Measurements from ENCODE around the gene HES4.
A peak's percentile ranks its signal among the peaks of the same experiment; 100 is the strongest.
"Not testable (repeated sequence)": the region's sequence is repeated elsewhere in the genome, so short reads cannot be mapped to it uniquely, and the experiment has no call there.

Gene HES4

GRCh38 chr1:1033731-1034438, 34.0 kb upstream of the HES4 start:
- DNase-seq (ENCODE audit: insufficient read length, low spot score) (no peak), FAIRE-seq (no peak)

DNA sequence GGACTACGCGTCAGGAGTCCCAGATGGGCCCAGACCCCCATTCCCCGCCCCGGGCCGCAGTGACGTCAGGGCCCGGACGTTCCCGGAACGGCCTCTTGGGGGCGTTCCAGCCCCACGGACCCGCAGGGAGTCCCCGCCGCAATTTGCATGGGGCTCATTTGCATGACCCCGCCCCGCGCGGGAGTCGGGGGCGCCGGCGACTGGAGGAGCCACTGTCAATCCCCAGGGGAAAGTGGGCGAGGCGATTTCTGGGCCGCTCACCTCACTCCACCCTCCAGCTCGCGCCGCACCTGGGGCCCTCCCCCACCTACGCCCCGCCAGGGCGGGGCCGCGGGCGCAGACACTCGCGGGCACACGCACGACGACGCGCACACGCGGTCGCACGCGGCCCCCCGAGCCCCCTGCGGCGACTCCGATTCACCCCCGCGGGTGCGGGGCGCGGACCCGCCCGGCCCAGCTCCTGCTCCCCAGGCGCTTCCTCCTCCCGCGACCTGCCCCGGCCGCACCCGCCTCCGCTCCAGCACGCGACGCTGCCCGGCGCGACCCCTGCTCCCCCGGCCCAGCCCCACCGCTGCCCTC, 33.2 kb upstream of the HES4 start:
- FAIRE-seq, result peak; percentile 96

DNA sequence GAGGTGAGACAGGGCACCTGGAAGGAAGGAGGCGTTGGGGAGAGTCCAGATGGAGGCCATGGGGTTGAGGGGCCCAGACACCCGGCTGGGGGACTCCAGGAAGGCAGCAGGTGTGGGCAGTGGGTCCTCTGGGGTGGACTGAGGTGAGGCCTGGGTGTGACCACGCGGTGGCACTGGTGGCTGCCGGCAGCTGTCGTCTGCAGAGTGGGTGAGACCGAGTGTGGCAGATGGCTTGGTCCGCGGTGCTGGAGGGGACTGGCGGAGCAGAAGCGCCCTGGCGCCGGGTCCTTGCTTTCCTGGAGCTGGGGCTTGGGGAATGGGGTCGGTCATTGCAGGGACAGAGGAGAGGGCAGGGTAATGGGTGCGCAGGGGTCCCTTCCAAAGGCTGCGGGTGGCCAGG, 32.5 kb upstream of the HES4 start:
- FAIRE-seq, result no peak
- DNase-seq (ENCODE audit: insufficient read length, low spot score), result no peak

More for the DNA sequence above, 33.2 kb upstream of the HES4 start:
- DNase-seq (ENCODE audit: insufficient read length, low spot score), result peak; percentile 100

GRCh38 chr1:1031659-1032235, 31.9 kb upstream of the HES4 start:
- DNase-seq (ENCODE audit: insufficient read length, low spot score) (no peak), FAIRE-seq (no peak)

- FAIRE-seq, result peak; percentile 40
- not testable (repeated sequence) for DNase-seq (ENCODE audit: insufficient read length, low spot score)
These were observed 31.2 kb upstream of the HES4 start for GRCh38 chr1:1030867-1031658.

GRCh38 chr1:1027791-1028190, 27.9 kb upstream of the HES4 start:
- DNase-seq (ENCODE audit: insufficient read length, low spot score) (no peak), FAIRE-seq (no peak)

- no peak for DNase-seq (ENCODE audit: insufficient read length, low spot score)
These were observed 26.9 kb upstream of the HES4 start for GRCh38 chr1:1026599-1027413.

DNA sequence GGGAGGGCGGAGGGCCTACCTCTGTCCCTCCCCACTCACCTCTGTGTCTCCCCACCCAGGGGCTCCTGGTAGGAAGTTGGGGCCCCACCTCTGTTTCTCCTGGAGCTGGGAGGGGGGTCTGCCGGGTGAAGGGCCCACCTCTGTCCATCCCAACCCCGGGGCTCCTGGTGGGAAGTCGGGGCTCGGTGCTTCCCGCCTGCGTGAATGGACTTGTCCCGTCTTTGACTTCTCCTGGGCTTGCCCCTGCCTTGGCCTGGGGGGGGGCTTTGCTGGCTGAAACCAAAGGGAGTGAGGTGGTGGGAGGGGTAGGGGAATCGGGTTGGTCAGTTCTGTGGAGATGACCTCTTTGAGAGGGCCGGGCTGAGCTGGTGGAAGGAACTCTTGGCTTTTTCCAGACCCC, 25.8 kb upstream of the HES4 start:
- DNase-seq (ENCODE audit: insufficient read length, low spot score) (no peak), FAIRE-seq (no peak)

More at GRCh38 chr1:1026599-1027413, 26.9 kb upstream of the HES4 start:
- FAIRE-seq, result no peak

- FAIRE-seq (no peak), DNase-seq (ENCODE audit: insufficient read length, low spot score) (no peak)
These were observed 25.1 kb upstream of the HES4 start for GRCh38 chr1:1024771-1025699.

GRCh38 chr1:1024149-1024770, 24.4 kb upstream of the HES4 start:
- DNase-seq (ENCODE audit: insufficient read length, low spot score) (no peak), FAIRE-seq (no peak)

DNA sequence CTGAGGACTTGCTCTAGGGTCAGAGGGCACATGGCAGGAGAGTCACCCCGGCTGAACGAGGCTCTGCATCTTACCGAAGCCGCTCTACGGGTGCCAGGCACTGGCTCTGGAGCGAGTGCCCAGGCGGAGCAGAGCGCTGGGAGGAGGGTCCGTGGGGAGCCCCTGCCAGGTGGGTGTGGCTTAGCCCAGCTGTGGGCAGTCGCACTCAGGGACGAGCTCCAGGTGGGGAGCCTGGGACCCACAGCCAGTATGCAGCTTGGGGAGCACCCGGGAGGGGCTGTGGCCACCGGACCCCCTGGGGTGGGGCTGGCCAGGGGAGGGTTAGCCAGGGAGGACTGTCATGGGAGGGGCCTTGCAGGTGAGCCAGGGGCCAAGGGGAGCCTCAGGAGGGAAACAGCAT, 23.8 kb upstream of the HES4 start:
- no peak for FAIRE-seq
- no peak for DNase-seq (ENCODE audit: insufficient read length, low spot score)

- FAIRE-seq (no peak), DNase-seq (ENCODE audit: insufficient read length, low spot score) (no peak)
These were observed 22.6 kb upstream of the HES4 start for GRCh38 chr1:1022302-1023009.

DNA sequence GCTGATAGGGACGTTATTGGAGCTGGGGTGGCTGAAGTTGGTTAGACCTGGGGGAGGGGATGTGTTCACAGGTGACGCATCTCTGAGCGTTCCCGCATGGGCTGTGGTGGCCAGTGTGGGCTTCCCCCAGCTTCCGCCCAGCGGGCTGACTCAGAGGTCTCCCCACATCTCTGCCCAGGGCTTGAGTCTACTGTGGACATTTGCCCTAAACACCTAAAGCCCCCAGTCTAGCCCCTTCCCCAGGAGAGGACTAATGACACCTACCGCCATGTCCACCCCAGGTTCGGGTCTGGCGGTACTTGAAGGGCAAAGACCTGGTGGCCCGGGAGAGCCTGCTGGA, 22.0 kb upstream of the HES4 start:
- DNase-seq (ENCODE audit: insufficient read length, low spot score), result no peak
- no peak for FAIRE-seq

DNA sequence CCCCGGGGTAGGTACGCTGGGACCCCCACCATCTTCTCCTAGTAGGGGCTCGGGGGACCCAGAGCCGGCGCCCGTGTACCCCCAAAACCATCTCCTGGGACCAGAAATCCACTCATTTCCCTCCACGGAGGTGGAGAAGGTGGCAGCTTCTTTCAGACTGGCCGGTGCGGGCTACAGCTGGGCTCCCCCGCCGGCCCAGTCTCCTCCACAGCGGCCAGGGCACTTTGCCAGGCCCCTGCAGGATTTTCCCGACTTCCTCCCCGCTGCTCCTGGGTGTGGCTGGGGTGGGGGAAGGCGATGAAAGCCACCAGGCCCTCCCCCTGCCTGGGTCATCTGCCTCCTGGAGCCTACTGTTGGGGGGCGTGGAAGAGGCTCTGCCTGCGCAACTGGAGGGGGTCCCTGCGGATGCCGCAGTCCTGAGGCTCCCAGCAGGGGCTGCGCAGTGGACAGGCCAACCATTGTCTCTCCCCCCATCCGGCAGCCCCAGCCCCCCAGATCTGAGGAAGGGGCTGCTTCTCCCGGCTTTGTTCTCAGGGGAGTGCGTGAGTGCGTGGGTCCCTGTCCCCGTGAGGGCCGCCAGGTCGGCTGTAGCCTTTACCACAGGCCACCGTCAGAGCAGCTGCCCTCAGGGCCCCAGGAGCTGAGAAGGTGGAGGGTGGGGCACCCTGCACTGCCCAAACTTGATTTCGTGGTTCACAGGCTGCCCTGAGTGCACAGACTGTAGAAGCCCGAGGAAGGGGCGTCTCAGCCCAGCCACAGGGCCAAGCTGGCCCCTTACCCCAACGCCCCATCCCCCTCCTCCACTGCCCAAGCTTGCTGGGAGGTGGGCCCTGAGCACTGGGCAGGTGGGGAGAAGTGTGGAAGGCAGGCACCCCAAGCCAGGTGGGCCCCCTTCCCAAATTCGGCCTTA, 21.4 kb upstream of the HES4 start:
- no peak for DNase-seq (ENCODE audit: insufficient read length, low spot score)
- FAIRE-seq, result no peak

DNA sequence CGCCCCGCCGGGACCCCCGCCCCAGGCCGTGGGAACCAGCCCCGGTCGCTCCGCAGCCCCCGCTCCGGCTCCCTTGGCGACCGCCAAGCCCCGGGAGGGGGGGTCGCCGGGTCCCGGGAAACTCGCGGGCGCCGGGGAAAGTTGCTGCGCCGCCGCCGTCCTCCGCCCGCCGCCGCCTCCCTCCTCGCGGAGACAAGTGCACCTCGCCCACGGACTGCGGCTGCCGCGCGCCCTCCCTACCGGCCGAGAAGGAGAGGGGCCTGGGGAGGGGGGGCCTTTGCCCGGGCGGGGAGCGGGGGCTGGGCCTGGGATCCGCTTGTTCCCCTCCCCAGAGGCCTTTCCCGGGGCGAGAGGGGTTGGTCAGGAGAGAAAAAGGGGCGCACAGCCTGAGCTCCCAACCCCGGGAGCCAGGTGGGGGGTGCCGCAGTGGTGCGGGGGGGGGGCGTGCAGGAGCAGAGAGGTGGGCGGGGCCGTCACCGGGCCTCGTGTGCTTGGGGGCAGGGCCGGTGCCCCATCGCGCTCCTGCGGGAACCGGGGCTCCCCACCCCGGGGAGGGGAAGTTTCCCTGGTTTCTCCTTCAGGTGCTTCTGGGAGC, 20.6 kb upstream of the HES4 start:
- DNase-seq (ENCODE audit: insufficient read length, low spot score) (no peak), FAIRE-seq (no peak)

GRCh38 chr1:1020000-1020404, 20.1 kb upstream of the HES4 start, which contains the start of gene AGRN:
TSS of gene AGRN (plus strand) at chr1:1020120. CDS start at chr1:1020173, 53 bp downstream.
- FAIRE-seq (no peak), DNase-seq (ENCODE audit: insufficient read length, low spot score) (no peak)
